ENCODE data around the gene TNFAIP2. TPM values are rescaled to one million over a fixed set of nuclear protein-coding genes. Genes with fewer than 3 reads are reported as not detected.

TNFAIP2 gene
- total RNA-seq, 2 experiments from 2014 or later = 0.50 to 0.56 TPM

- DNase-seq = no peak
- Mint-ChIP-seq H3K4me3 (no peak overlapping the region), H3K27ac (no peak overlapping the region), H3K36me3 (no peaks in the 10 kb centered on the region), H3K9me3 (no peaks in the 10 kb centered on the region), H3K4me1 (ENCODE audit: low read depth) (peaks cover 3% of the 10 kb centered on the region), H3K27me3 (peaks cover 16% of the 10 kb centered on the region)
- intact Hi-C loops (cut with micrococcal nuclease) = no loop called here
- ChIA-PET POLR2A (no interaction called here), CTCF (interaction anchor here (0.8 to 1.3 kb wide), 3 partner anchors 9 to 18 kb away, joined by 4 to 8 read pairs (median 6); no protein-coding TSS in a partner anchor)
Measured at GRCh38 chr14:103087343-103087835, 35.9 kb upstream of the TNFAIP2 start.

GRCh38 chr14:103088921-103089320, 34.3 kb upstream of the TNFAIP2 start:
- ChIA-PET POLR2A (no interaction called here), CTCF (interaction anchor here (1.0 to 1.2 kb wide), 2 partner anchors 12 to 16 kb away, joined by 3 to 4 read pairs; no protein-coding TSS in a partner anchor)
- Mint-ChIP-seq H3K27ac (no peak overlapping the region), H3K4me3 (no peak overlapping the region), H3K9me3 (no peaks in the 10 kb centered on the region), H3K36me3 (no peaks in the 10 kb centered on the region), H3K27me3 (peaks cover 15% of the 10 kb centered on the region), H3K4me1 (ENCODE audit: low read depth) (peaks cover 3% of the 10 kb centered on the region)
- DNase-seq = no peak
- intact Hi-C loops (cut with micrococcal nuclease) = no loop called here

GRCh38 chr14:103089386-103090335, 33.6 kb upstream of the TNFAIP2 start:
- Mint-ChIP-seq H3K27me3 (peaks cover 12% of the 10 kb centered on the region), H3K36me3 (no peaks in the 10 kb centered on the region), H3K4me1 (ENCODE audit: low read depth) (peaks cover 3% of the 10 kb centered on the region), H3K4me3 (no peak overlapping the region), H3K27ac (no peak overlapping the region), H3K9me3 (no peaks in the 10 kb centered on the region)
- intact Hi-C loops (cut with micrococcal nuclease) = no loop called here
- POLR2A ChIA-PET = no interaction called here
- no peak for DNase-seq
- CTCF ChIA-PET = interaction anchor here (1.0 to 3.3 kb wide), 3 partner anchors 13 to 16 kb away, joined by 3 to 16 read pairs (median 4); no protein-coding TSS in a partner anchor

GRCh38 chr14:103090481-103091020, 32.7 kb upstream of the TNFAIP2 start:
- Mint-ChIP-seq H3K27me3 (peaks cover 9% of the 10 kb centered on the region), H3K27ac (no peak overlapping the region), H3K9me3 (no peaks in the 10 kb centered on the region), H3K4me3 (peak overlapping the region; percentile 29), H3K36me3 (no peaks in the 10 kb centered on the region), H3K4me1 (ENCODE audit: low read depth) (peaks cover 3% of the 10 kb centered on the region)
- ChIA-PET POLR2A (interaction anchor here (0.6 kb wide), 1 partner anchor 202 kb away, joined by 4 read pairs; no protein-coding TSS in a partner anchor), CTCF (interaction anchor here (0.6 to 3.3 kb wide), 2 partner anchors 15 to 202 kb away, joined by 3 to 16 read pairs; no protein-coding TSS in a partner anchor)
- intact Hi-C loops (cut with micrococcal nuclease) = no loop called here
- no peak for DNase-seq

- ChIA-PET CTCF (interaction anchor here (0.6 to 3.3 kb wide), 3 partner anchors 14 to 201 kb away, joined by 3 to 16 read pairs (median 6); no protein-coding TSS in a partner anchor), POLR2A (interaction anchor here (0.6 kb wide), 1 partner anchor 201 kb away, joined by 4 read pairs; no protein-coding TSS in a partner anchor)
- no peak overlapping the region for H3K27ac Mint-ChIP-seq
Measured at GRCh38 chr14:103091041-103091882, 32.0 kb upstream of the TNFAIP2 start.

GRCh38 chr14:103091883-103092222, 31.4 kb upstream of the TNFAIP2 start:
- ChIA-PET CTCF (interaction anchor here (1.0 to 3.3 kb wide), 3 partner anchors 14 to 397 kb away, joined by 3 to 16 read pairs (median 6); no protein-coding TSS in a partner anchor), POLR2A (no interaction called here)
- intact Hi-C loops (cut with micrococcal nuclease) = no loop called here
- H3K36me3 Mint-ChIP-seq = no peaks in the 10 kb centered on the region
- no peak overlapping the region for H3K27ac Mint-ChIP-seq
- H3K9me3 Mint-ChIP-seq = no peaks in the 10 kb centered on the region
- H3K4me3 Mint-ChIP-seq = no peak overlapping the region
- DNase-seq = no peak
- peaks cover 3% of the 10 kb centered on the region for H3K27me3 Mint-ChIP-seq
- H3K4me1 Mint-ChIP-seq (ENCODE audit: low read depth) = peaks cover 3% of the 10 kb centered on the region

More at GRCh38 chr14:103091041-103091882, 32.0 kb upstream of the TNFAIP2 start:
- DNase-seq = peak; percentile 81
- Mint-ChIP-seq H3K4me3 (peak overlapping the region; percentile 29), H3K36me3 (no peaks in the 10 kb centered on the region), H3K9me3 (no peaks in the 10 kb centered on the region), H3K4me1 (ENCODE audit: low read depth) (peaks cover 3% of the 10 kb centered on the region), H3K27me3 (peaks cover 8% of the 10 kb centered on the region)
- intact Hi-C loops (cut with micrococcal nuclease) = no loop called here

GRCh38 chr14:103093856-103094405, 29.3 kb upstream of the TNFAIP2 start:
- POLR2A ChIA-PET = no interaction called here
- Mint-ChIP-seq H3K4me3 (no peak overlapping the region), H3K27me3 (peaks cover 3% of the 10 kb centered on the region), H3K4me1 (ENCODE audit: low read depth) (peaks cover 3% of the 10 kb centered on the region), H3K27ac (no peak overlapping the region), H3K36me3 (no peaks in the 10 kb centered on the region), H3K9me3 (no peaks in the 10 kb centered on the region)
- CTCF ChIA-PET = interaction anchor here (0.8 to 3.4 kb wide), 3 partner anchors 11 to 459 kb away, joined by 3 to 34 read pairs (median 3); no protein-coding TSS in a partner anchor
- no peak for DNase-seq
- intact Hi-C loops (cut with micrococcal nuclease) = no loop called here

- intact Hi-C loops (cut with micrococcal nuclease) = no loop called here
- CTCF ChIA-PET = interaction anchor here (0.8 to 3.4 kb wide), 3 partner anchors 11 to 459 kb away, joined by 3 to 34 read pairs (median 3); no protein-coding TSS in a partner anchor
- H3K4me1 Mint-ChIP-seq (ENCODE audit: low read depth) = peaks cover 3% of the 10 kb centered on the region
- H3K36me3 Mint-ChIP-seq = no peaks in the 10 kb centered on the region
- no peak for DNase-seq
- H3K27me3 Mint-ChIP-seq = peaks cover 3% of the 10 kb centered on the region
- H3K27ac Mint-ChIP-seq = no peak within 1 kb of the TSS
- H3K9me3 Mint-ChIP-seq = no peaks in the 10 kb centered on the region
- POLR2A ChIA-PET = no interaction called here
- H3K4me3 Mint-ChIP-seq = no peak within 1 kb of the TSS
Measured at GRCh38 chr14:103094406-103095209, 28.7 kb upstream of the TNFAIP2 start, which contains the start of gene EXOC3L4. Gene EXOC3L4 (plus strand): TSS chr14:103094725. CDS start chr14:103100220, 5,495 bp downstream.

- H3K4me3 Mint-ChIP-seq = no peak overlapping the region
- DNase-seq = no peak
- peaks cover 3% of the 10 kb centered on the region for H3K4me1 Mint-ChIP-seq (ENCODE audit: low read depth)
- no peak overlapping the region for H3K27ac Mint-ChIP-seq
- ChIA-PET CTCF (interaction anchor here (0.6 to 3.4 kb wide), 2 partner anchors 10 to 401 kb away, joined by 3 to 34 read pairs; no protein-coding TSS in a partner anchor), POLR2A (no interaction called here)
- H3K27me3 Mint-ChIP-seq = peaks cover 3% of the 10 kb centered on the region
- H3K9me3 Mint-ChIP-seq = no peaks in the 10 kb centered on the region
- intact Hi-C loops (cut with micrococcal nuclease) = no loop called here
- H3K36me3 Mint-ChIP-seq = no peaks in the 10 kb centered on the region
Measured at GRCh38 chr14:103095210-103095778, 28.0 kb upstream of the TNFAIP2 start.

GRCh38 chr14:103096387-103096786, 26.9 kb upstream of the TNFAIP2 start:
- ChIA-PET CTCF (interaction anchor here (1.0 to 3.4 kb wide), 2 partner anchors 9 kb away, joined by 6 to 34 read pairs; no protein-coding TSS in a partner anchor), POLR2A (no interaction called here)
- no peak overlapping the region for H3K4me3 Mint-ChIP-seq
- H3K27ac Mint-ChIP-seq = no peak overlapping the region
- intact Hi-C loops (cut with micrococcal nuclease) = no loop called here
- no peaks in the 10 kb centered on the region for H3K9me3 Mint-ChIP-seq
- H3K4me1 Mint-ChIP-seq (ENCODE audit: low read depth) = no peaks in the 10 kb centered on the region
- peaks cover 4% of the 10 kb centered on the region for H3K27me3 Mint-ChIP-seq
- DNase-seq = no peak
- H3K36me3 Mint-ChIP-seq = no peaks in the 10 kb centered on the region
